ENCODE measurements around the gene ACBD3.

DNA sequence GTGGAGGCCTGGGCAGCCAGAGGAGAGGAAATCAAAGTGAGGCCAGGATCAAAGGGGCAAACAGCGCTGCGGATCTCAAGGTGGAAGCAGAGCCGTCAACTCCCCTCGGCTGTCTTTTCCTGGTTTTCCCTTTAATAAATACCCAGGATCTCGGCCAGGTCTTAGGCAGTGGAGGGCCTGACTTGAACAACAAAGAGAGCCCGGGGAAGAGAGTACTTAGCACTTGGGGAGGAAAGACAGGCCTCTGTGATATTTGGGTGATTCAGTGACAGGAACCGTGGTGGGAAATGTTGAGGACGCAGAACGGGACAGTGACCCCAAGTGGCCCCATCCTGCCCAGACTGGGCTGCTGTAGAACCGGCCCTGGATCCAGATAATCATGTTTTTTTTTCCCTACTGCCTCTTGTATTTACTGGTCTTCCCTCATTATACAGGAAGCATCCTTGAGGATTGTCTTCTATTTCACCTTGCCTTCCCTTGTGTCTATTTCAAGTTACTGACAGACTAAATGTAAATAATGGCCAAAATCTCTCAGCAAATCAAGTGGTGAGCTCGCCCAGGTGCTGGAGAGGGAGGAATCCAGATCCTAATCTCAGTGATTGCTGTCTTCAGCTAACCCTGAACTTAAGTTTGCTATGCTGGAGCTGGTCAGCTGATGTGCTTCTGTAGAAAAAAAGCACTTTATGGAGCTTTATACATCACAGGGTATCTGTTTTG lies 34.1 kb upstream of the ACBD3 start:
- TF ChIP-seq EZH2 (IDR thresholded peaks at IDR 0.05; ENCODE audit: borderline replicate concordance, low read depth, low read length, severe bottlenecking): no peak
- TF ChIP-seq, protein P1, sequence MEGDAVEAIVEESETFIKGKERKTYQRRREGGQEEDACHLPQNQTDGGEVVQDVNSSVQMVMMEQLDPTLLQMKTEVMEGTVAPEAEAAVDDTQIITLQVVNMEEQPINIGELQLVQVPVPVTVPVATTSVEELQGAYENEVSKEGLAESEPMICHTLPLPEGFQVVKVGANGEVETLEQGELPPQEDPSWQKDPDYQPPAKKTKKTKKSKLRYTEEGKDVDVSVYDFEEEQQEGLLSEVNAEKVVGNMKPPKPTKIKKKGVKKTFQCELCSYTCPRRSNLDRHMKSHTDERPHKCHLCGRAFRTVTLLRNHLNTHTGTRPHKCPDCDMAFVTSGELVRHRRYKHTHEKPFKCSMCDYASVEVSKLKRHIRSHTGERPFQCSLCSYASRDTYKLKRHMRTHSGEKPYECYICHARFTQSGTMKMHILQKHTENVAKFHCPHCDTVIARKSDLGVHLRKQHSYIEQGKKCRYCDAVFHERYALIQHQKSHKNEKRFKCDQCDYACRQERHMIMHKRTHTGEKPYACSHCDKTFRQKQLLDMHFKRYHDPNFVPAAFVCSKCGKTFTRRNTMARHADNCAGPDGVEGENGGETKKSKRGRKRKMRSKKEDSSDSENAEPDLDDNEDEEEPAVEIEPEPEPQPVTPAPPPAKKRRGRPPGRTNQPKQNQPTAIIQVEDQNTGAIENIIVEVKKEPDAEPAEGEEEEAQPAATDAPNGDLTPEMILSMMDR (IDR thresholded peaks at IDR 0.05; ENCODE audit: borderline replicate concordance, extremely low read depth, low read length, poor library complexity, severe bottlenecking): no peak
